Measurements from ENCODE around the gene RNPS1.

The RNPS1 gene

GRCh38 chr16:2284797-2285576 lies 17.1 kb upstream of the RNPS1 start:
- Histone ChIP-seq H3K36me3 (peaks cover 55% of the 10 kb centered on the region), H3K9me3 (ENCODE audit: severe bottlenecking) (peaks cover 5% of the 10 kb centered on the region), H3K27ac (peak overlapping the region; percentile 92), H3K27me3 (ENCODE audit: insufficient read depth, low read depth, severe bottlenecking) (no peaks in the 10 kb centered on the region), H3K4me3 (ENCODE audit: low read depth, low read length) (no peak overlapping the region)
- no peak for TF ChIP-seq CTCF (IDR thresholded peaks at IDR 0.05; ENCODE audit: low read depth, low read length)
- no peak for DNase-seq

GRCh38 chr16:2284001-2284770 lies 16.3 kb upstream of the RNPS1 start:
- peaks cover 53% of the 10 kb centered on the region for H3K36me3 ChIP-seq
- TF ChIP-seq CTCF (IDR thresholded peaks at IDR 0.05; ENCODE audit: low read depth, low read length): no peak
- DNase-seq: no peak
- no peaks in the 10 kb centered on the region for H3K27me3 ChIP-seq (ENCODE audit: insufficient read depth, low read depth, severe bottlenecking)
- peak overlapping the region; percentile 92 for H3K27ac ChIP-seq
- peaks cover 5% of the 10 kb centered on the region for H3K9me3 ChIP-seq (ENCODE audit: severe bottlenecking)
- H3K4me3 ChIP-seq (ENCODE audit: low read depth, low read length): peak overlapping the region; percentile 47

- H3K27ac ChIP-seq: peak overlapping the region; percentile 92
- peak overlapping the region; percentile 47 for H3K4me3 ChIP-seq (ENCODE audit: low read depth, low read length)
- H3K27me3 ChIP-seq (ENCODE audit: insufficient read depth, low read depth, severe bottlenecking): no peaks in the 10 kb centered on the region
- peak; percentile 92 for DNase-seq
- no peaks in the 10 kb centered on the region for H3K9me3 ChIP-seq (ENCODE audit: severe bottlenecking)
- H3K36me3 ChIP-seq: peaks cover 55% of the 10 kb centered on the region
- no peak for TF ChIP-seq CTCF (IDR thresholded peaks at IDR 0.05; ENCODE audit: low read depth, low read length)
Observed at GRCh38 chr16:2282866-2283555, 15.1 kb upstream of the RNPS1 start.

- no peak overlapping the region for H3K4me3 ChIP-seq (ENCODE audit: low read depth, low read length)
- peak overlapping the region; percentile 50 for H3K27ac ChIP-seq
- TF ChIP-seq CTCF (IDR thresholded peaks at IDR 0.05; ENCODE audit: low read depth, low read length): no peak
- H3K36me3 ChIP-seq: peaks cover 55% of the 10 kb centered on the region
- no peaks in the 10 kb centered on the region for H3K27me3 ChIP-seq (ENCODE audit: insufficient read depth, low read depth, severe bottlenecking)
- H3K9me3 ChIP-seq (ENCODE audit: severe bottlenecking): no peaks in the 10 kb centered on the region
- no peak for DNase-seq
Observed at GRCh38 chr16:2282262-2282661, 14.3 kb upstream of the RNPS1 start.

- peak overlapping the region; percentile 31 for H3K27ac ChIP-seq
- no peak for DNase-seq
- no peak for TF ChIP-seq CTCF (IDR thresholded peaks at IDR 0.05; ENCODE audit: low read depth, low read length)
- H3K27me3 ChIP-seq (ENCODE audit: insufficient read depth, low read depth, severe bottlenecking): no peaks in the 10 kb centered on the region
- peaks cover 53% of the 10 kb centered on the region for H3K36me3 ChIP-seq
- H3K9me3 ChIP-seq (ENCODE audit: severe bottlenecking): no peaks in the 10 kb centered on the region
- H3K4me3 ChIP-seq (ENCODE audit: low read depth, low read length): no peak overlapping the region
Observed at GRCh38 chr16:2280981-2281542, 13.1 kb upstream of the RNPS1 start.
